HCT116 (cell line): Measurements from ENCODE around the gene ATCAY. TPM values are rescaled to one million over a fixed set of nuclear protein-coding genes. Genes with fewer than 3 reads are reported as not detected.

ENCODE experiments used
- ATAC-seq: fragments of 200-7000 bp; cut with Tn5 transposase; 2 replicates; pipeline ENCODE4 v1.9.1; 2020; ENCODE audit warnings: mild to moderate bottlenecking, moderate library complexity
- BruUV-seq: library from RNA; stranded (reverse); fragments of 400-500 nt; replicated peaks from 2 replicates; lab custom pipeline; 2021; lab: Mats Ljungman, UMichigan
- CTCF ChIA-PET: fragments of 300-600 bp; sonication (Branson Sonifier 250); formaldehyde crosslinking; loops from one replicate; lab custom pipeline; 2021; ENCODE audit warnings: antibody characterized with exemption; lab: Charles Lee
- POLR2A ChIA-PET: fragments of 300-600, 350-600 bp; sonication (Branson Sonifier 250); formaldehyde crosslinking; loops from one replicate; lab custom pipeline; 2021; ENCODE audit warnings: antibody characterized with exemption; lab: Charles Lee
- RAD21 ChIA-PET, 2 experiments: fragments of 300-600 bp; sonication (Branson Sonifier 250); formaldehyde crosslinking; loops; one replicate each; lab custom pipeline; 2023; ENCODE audit warnings: low total read pairs in 2 of 2; ENCODE audit not compliant: uncharacterized antibody in 2 of 2, unreplicated experiment in 2 of 2, low non-redundant PET in 1 of 2; lab: Charles Lee
- DNase-seq: peaks from one replicate; pipeline ENCODE4 v3.0.0-alpha.2; 2010; ENCODE audit warnings: low read depth, low spot score
- H2AFZ ChIP-seq: fragments of 200-600 bp; shearing (Covaris generic), sonication (generic); 2 replicates; pipeline ENCODE4 v1.6.1; 2017; ENCODE audit warnings: low read depth, mixed run types, mixed read lengths, antibody characterized with exemption, low read length; ENCODE audit not compliant: poor library complexity, severe bottlenecking
- H3K27ac ChIP-seq: 2 replicates; pipeline ENCODE4 v1.5.1; 2012; ENCODE audit warnings: low read depth, low read length
- H3K27me3 ChIP-seq: fragments of 200-600 bp; sonication (generic); 2 replicates; pipeline ENCODE4 v1.6.1; 2016; ENCODE audit warnings: mixed run types, low read length, mixed read lengths; ENCODE audit not compliant: insufficient read depth
- H3K36me3 ChIP-seq, 2 experiments: fragments of 200-500 bp in 1 of 2; fragments of 200-600 bp in 1 of 2; sonication (Bioruptor generic) in 1 of 2; sonication (generic) in 1 of 2; 2 replicates each; pipeline versions ENCODE4 v1.5.1 to v1.6.1; 2014 to 2016; ENCODE audit warnings: low read length in 2 of 2, inconsistent platforms in 1 of 2, mixed read lengths in 1 of 2, mixed run types in 1 of 2; ENCODE audit not compliant: insufficient read depth in 2 of 2, control insufficient read depth in 1 of 2
- H3K4me1 ChIP-seq, 2 experiments: fragments of 200-600 bp in 1 of 2; sonication (generic) in 1 of 2; 2 replicates each; pipeline versions ENCODE4 v1.5.1 to v1.6.1; 2012 to 2017; ENCODE audit warnings: low read length in 2 of 2, inconsistent platforms in 1 of 2, mild to moderate bottlenecking in 1 of 2, mixed read lengths in 1 of 2, mixed run types in 1 of 2, moderate library complexity in 1 of 2; ENCODE audit not compliant: insufficient read depth in 2 of 2, control insufficient read depth in 1 of 2
- H3K4me2 ChIP-seq: fragments of 200-600 bp; sonication (generic); 2 replicates; pipeline ENCODE4 v1.6.1; 2017; ENCODE audit warnings: mixed run types, low read length, mixed read lengths
- H3K4me3 ChIP-seq, 2 experiments: fragments of 200-600 bp in 1 of 2; sonication (generic) in 1 of 2; replicated peaks in 1 of 2; 2 replicates each; pipeline ENCODE4 v1.5.1; 2011 to 2016; ENCODE audit warnings: low read length in 2 of 2, control low read depth in 1 of 2, low read depth in 1 of 2, mild to moderate bottlenecking in 1 of 2, mixed read lengths in 1 of 2, mixed run types in 1 of 2
- H3K79me2 ChIP-seq: fragments of 200-600 bp; sonication (generic); 2 replicates; pipeline ENCODE4 v1.6.1; 2017; ENCODE audit warnings: mild to moderate bottlenecking, mixed run types, low read length, moderate library complexity, mixed read lengths; ENCODE audit not compliant: insufficient read depth
- H3K9ac ChIP-seq: fragments of 200-600 bp; sonication (generic); 2 replicates; pipeline ENCODE4 v1.6.1; 2016; ENCODE audit warnings: low read length, mixed read lengths
- H3K9me2 ChIP-seq: fragments of 200-600 bp; sonication (generic), shearing (Covaris generic); 2 replicates; pipeline ENCODE4 v1.6.1; 2017; ENCODE audit warnings: mixed run types, mild to moderate bottlenecking, moderate library complexity; ENCODE audit not compliant: insufficient read depth
- H3K9me3 ChIP-seq, 2 experiments: fragments of 200-500 bp in 1 of 2; fragments of 200-600 bp in 1 of 2; sonication (Bioruptor generic) in 1 of 2; sonication (generic) in 1 of 2; 2 replicates each; pipeline ENCODE4 v1.6.1; 2014 to 2017; ENCODE audit warnings: low read length in 2 of 2, mixed read lengths in 2 of 2, inconsistent platforms in 1 of 2, low read depth in 1 of 2, mild to moderate bottlenecking in 1 of 2, mixed run types in 1 of 2, moderate library complexity in 1 of 2; ENCODE audit not compliant: control insufficient read depth in 1 of 2, insufficient read depth in 1 of 2
- H4K20me1 ChIP-seq: fragments of 200-600 bp; sonication (generic), shearing (Covaris generic); 2 replicates; pipeline ENCODE4 v1.6.1; 2017; ENCODE audit warnings: mixed run types, mild to moderate bottlenecking, moderate library complexity; ENCODE audit not compliant: insufficient read depth
- ATF3 ChIP-seq: IDR thresholded peaks from 2 replicates; pipeline ENCODE4 v1.6.1; 2012
- CEBPB ChIP-seq: IDR thresholded peaks from 2 replicates; pipeline ENCODE4 v1.6.1; 2012; ENCODE audit warnings: low read depth
- ELF1 ChIP-seq: IDR thresholded peaks from 2 replicates; pipeline ENCODE4 v1.6.1; 2012; ENCODE audit warnings: low read depth, borderline replicate concordance
- EZH2 ChIP-seq: fragments of 200-600 bp; sonication (generic); IDR thresholded peaks from 2 replicates; pipeline ENCODE4 v1.6.1; 2017; ENCODE audit warnings: antibody characterized with exemption, mixed run types
- EZH2phosphoT487 ChIP-seq: fragments of 200-600 bp; IDR thresholded peaks from 2 replicates; pipeline ENCODE4 v1.6.1; 2018; ENCODE audit warnings: antibody characterized with exemption, borderline replicate concordance
- FOSL1 ChIP-seq: IDR thresholded peaks from 2 replicates; pipeline ENCODE4 v1.6.1; 2012; ENCODE audit warnings: low read depth
- MAX ChIP-seq: IDR thresholded peaks from 2 replicates; pipeline ENCODE4 v1.6.1; 2012
- POLR2A ChIP-seq: IDR thresholded peaks from 2 replicates; pipeline ENCODE4 v1.7.0; 2011; ENCODE audit warnings: borderline replicate concordance; ENCODE audit not compliant: insufficient read depth, insufficient read length; ENCODE audit errors: extremely low read depth
- POLR2AphosphoS5 ChIP-seq: IDR thresholded peaks from 2 replicates; pipeline ENCODE4 v1.6.1; 2011; ENCODE audit warnings: mild to moderate bottlenecking, low read depth, low read length, moderate library complexity
- RAD21 ChIP-seq: IDR thresholded peaks from 2 replicates; pipeline ENCODE4 v1.6.1; 2012; ENCODE audit warnings: low read depth, mild to moderate bottlenecking
- REST ChIP-seq: IDR thresholded peaks from 2 replicates; pipeline ENCODE4 v1.6.1; 2012; ENCODE audit warnings: low read depth
- SIN3A ChIP-seq: IDR thresholded peaks from 2 replicates; pipeline ENCODE4 v1.6.1; 2012; ENCODE audit warnings: low read depth
- SP1 ChIP-seq: IDR thresholded peaks from 2 replicates; pipeline ENCODE4 v1.6.1; 2012; ENCODE audit warnings: low read depth
- SRF ChIP-seq: IDR thresholded peaks from 2 replicates; pipeline ENCODE4 v1.6.1; 2012; ENCODE audit warnings: low read depth
- TCF7L2 ChIP-seq: IDR thresholded peaks from 2 replicates; pipeline ENCODE4 v1.7.0; 2011; ENCODE audit warnings: borderline replicate concordance, inconsistent platforms; ENCODE audit not compliant: insufficient read depth, insufficient read length; ENCODE audit errors: extremely low read depth
- YY1 ChIP-seq: IDR thresholded peaks from 2 replicates; pipeline ENCODE4 v1.6.1; 2011; ENCODE audit warnings: low read length, low read depth, moderate library complexity, mild to moderate bottlenecking; ENCODE audit not compliant: insufficient replicate concordance; ENCODE audit errors: extremely low read depth
- ZFX ChIP-seq: fragments of 450-650 bp; IDR thresholded peaks from 2 replicates; pipeline ENCODE4 v1.6.1; 2017
- ZNF274 ChIP-seq: fragments of 200-500 bp; sonication (Bioruptor generic); IDR thresholded peaks from 2 replicates; pipeline ENCODE4 v1.6.1; 2014; ENCODE audit warnings: mild to moderate bottlenecking, low read depth, low read length, inconsistent platforms
- intact Hi-C: fragments of 100-400 bp; cut with micrococcal nuclease; formaldehyde crosslinking; loops from 2 replicates; pipeline ENCODE4 v1.10.0; 2022
- total RNA-seq: library from RNA; stranded (reverse); gene quantifications from one replicate; pipeline ENCODE4 v1.2.1, GENCODE V29; 2021; ENCODE audit not compliant: unreplicated experiment

Gene ATCAY
- total RNA-seq, 1 experiment from 2014 or later: not detected

- H2AFZ ChIP-seq: no peak overlapping the region
- H4K20me1 ChIP-seq: no peaks in the 10 kb centered on the region
- CTCF ChIA-PET: no interaction called here
- H3K4me3 ChIP-seq: no peak overlapping the region
- ATAC-seq (no peak), DNase-seq (no peak)
- H3K9me2 ChIP-seq: no peaks in the 10 kb centered on the region
- H3K9ac ChIP-seq: no peak overlapping the region
- RAD21 ChIA-PET: no interaction called here
- POLR2A ChIA-PET: no interaction called here
- no peak overlapping the region for H3K27ac ChIP-seq
- BruUV-seq: no TSS peak
- TF ChIP-seq EZH2phosphoT487 (no peak), POLR2A (no peak), SP1 (no peak), TCF7L2 (no peak)
- H3K36me3 ChIP-seq: no peaks in the 10 kb centered on the region
- peaks cover 0 to 10% of the 10 kb centered on the region in 2 experiments; a peak in 1 of 4 replicates for H3K9me3 ChIP-seq
- H3K79me2 ChIP-seq: no peaks in the 10 kb centered on the region
- intact Hi-C loops: no loop called here
- peaks cover 0 to 6% of the 10 kb centered on the region in 2 experiments; a peak in 1 of 4 replicates for H3K4me1 ChIP-seq
- no peaks in the 10 kb centered on the region for H3K27me3 ChIP-seq
- no peak overlapping the region for H3K4me2 ChIP-seq
Observed at GRCh38 chr19:3837922-3838321, 42.6 kb upstream of the ATCAY start.

- no TSS peak for BruUV-seq
- no peaks in the 10 kb centered on the region for H3K9me2 ChIP-seq
- H2AFZ ChIP-seq: no peak overlapping the region
- H3K27me3 ChIP-seq: no peaks in the 10 kb centered on the region
- CTCF ChIA-PET: no interaction called here
- peaks cover 0 to 6% of the 10 kb centered on the region in 2 experiments; a peak in 1 of 4 replicates for H3K4me1 ChIP-seq
- H4K20me1 ChIP-seq: no peaks in the 10 kb centered on the region
- H3K36me3 ChIP-seq: no peaks in the 10 kb centered on the region
- H3K27ac ChIP-seq: no peak overlapping the region
- H3K4me2 ChIP-seq: no peak overlapping the region
- RAD21 ChIA-PET: no interaction called here
- H3K4me3 ChIP-seq: no peak overlapping the region
- H3K79me2 ChIP-seq: no peaks in the 10 kb centered on the region
- no peak for DNase-seq
- ATAC-seq: no peak
- H3K9ac ChIP-seq: no peak overlapping the region
- peaks cover 0 to 10% of the 10 kb centered on the region in 2 experiments; a peak in 1 of 4 replicates for H3K9me3 ChIP-seq
- intact Hi-C loops: no loop called here
- POLR2A ChIA-PET: no interaction called here
- TF ChIP-seq YY1 (no peak), SIN3A (no peak), POLR2A (no peak), SRF (no peak), ATF3 (no peak), CEBPB (no peak), POLR2AphosphoS5 (no peak), REST (no peak), EZH2 (no peak), ZFX (no peak), ELF1 (no peak), FOSL1 (no peak), TCF7L2 (no peak), MAX (no peak), RAD21 (no peak), ZNF274 (no peak)
Observed at GRCh38 chr19:3838661-3839060, 41.8 kb upstream of the ATCAY start.
